Breast epithelium (tissue), 3 donors: ENCODE measurements around the gene DCLK3.

Experiments used
- CTCF ChIP-seq, 3 donors: fragments of 450-650 bp; IDR thresholded peaks; one replicate each; pipeline ENCODE4 v1.5.1; 2016 to 2017; ENCODE audit warnings: antibody characterized with exemption in 3 of 3, mild to moderate bottlenecking in 3 of 3, moderate library complexity in 3 of 3
- POLR2A ChIP-seq: fragments of 450-650 bp; IDR thresholded peaks from one replicate; pipeline ENCODE4 v1.6.1; 2016; ENCODE audit warnings: antibody characterized with exemption, mild to moderate bottlenecking, moderate library complexity
- POLR2AphosphoS5 ChIP-seq, 3 donors: sonication (generic); formaldehyde crosslinking; IDR thresholded peaks; one replicate each; pipeline ENCODE4 v1.6.1; 2017; ENCODE audit warnings: antibody characterized with exemption in 3 of 3

- no peak for TF ChIP-seq POLR2A
- TF ChIP-seq CTCF (IDR thresholded peaks at IDR 0.05) = no peak
- no peak for TF ChIP-seq POLR2AphosphoS5 (IDR thresholded peaks at IDR 0.05)
Measured at GRCh38 chr3:36666166-36666565, 98.2 kb downstream of the DCLK3 start.
